Astrocyte of the cerebellum (primary cell): Measurements from ENCODE around the gene SOBP.

Experiments used
- DNase-seq: peaks from one replicate; pipeline ENCODE4 v3.0.0-alpha.2; 2011; ENCODE audit warnings: low read depth
- H3K4me3 ChIP-seq: 2 replicates; pipeline ENCODE4 v1.5.1; 2011; ENCODE audit warnings: mild to moderate bottlenecking, low read depth, low read length, moderate library complexity
- in situ Hi-C: cut with HindIII; loops from 2 replicates; pipeline ENCODE4 v1.10.0; 2017; ENCODE audit warnings: low sequenced_read_pairs
- TF ChIP-seq, protein P1 (sequence below): IDR thresholded peaks from 2 replicates; pipeline ENCODE4 v1.5.1; 2012; ENCODE audit warnings: low read length, low read depth, moderate library complexity, mild to moderate bottlenecking; ENCODE audit errors: missing control alignments

Gene SOBP

DNA sequence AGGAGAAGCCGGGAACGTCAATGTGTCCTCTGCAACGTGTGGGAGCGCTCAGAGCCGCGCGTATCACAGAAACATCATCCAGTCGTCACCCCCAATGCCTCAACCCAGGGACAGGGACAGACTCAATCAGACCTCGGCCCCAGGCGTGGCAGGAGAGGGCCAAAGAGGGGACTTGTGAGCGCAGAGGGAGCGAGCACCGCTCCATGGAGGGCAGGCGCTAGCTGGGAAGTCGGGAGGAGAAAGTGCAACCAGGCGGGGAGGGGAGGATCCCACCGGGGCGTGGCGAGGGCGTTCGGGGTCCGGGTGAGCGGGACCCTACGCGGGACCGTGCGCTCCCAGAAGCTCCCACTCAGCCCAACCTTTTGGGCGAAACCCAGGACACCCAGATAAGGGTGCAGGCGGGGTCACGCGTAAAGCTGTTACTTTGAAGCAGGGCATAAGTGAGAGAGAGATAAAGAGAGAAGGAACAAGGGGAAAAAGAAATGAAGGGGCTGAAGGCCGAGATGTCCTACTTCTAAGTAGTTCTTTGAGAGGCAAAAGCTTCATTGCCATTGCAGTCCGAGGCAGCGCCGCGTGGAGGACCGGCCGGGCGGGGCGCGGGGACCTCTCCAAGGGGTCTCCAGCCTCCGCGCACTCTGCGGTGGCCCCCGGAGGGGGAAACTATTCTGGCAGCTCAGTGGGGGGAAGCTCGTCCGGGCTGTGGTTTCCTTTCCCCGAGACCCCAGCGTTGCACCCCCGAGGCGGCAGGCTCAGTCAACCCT is 862 bp upstream of the SOBP start:
- TF ChIP-seq, protein P1, sequence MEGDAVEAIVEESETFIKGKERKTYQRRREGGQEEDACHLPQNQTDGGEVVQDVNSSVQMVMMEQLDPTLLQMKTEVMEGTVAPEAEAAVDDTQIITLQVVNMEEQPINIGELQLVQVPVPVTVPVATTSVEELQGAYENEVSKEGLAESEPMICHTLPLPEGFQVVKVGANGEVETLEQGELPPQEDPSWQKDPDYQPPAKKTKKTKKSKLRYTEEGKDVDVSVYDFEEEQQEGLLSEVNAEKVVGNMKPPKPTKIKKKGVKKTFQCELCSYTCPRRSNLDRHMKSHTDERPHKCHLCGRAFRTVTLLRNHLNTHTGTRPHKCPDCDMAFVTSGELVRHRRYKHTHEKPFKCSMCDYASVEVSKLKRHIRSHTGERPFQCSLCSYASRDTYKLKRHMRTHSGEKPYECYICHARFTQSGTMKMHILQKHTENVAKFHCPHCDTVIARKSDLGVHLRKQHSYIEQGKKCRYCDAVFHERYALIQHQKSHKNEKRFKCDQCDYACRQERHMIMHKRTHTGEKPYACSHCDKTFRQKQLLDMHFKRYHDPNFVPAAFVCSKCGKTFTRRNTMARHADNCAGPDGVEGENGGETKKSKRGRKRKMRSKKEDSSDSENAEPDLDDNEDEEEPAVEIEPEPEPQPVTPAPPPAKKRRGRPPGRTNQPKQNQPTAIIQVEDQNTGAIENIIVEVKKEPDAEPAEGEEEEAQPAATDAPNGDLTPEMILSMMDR = no peak
- H3K4me3 ChIP-seq = peak overlapping the region; percentile 60
- DNase-seq = no peak
- in situ Hi-C loops = no loop called here

DNA sequence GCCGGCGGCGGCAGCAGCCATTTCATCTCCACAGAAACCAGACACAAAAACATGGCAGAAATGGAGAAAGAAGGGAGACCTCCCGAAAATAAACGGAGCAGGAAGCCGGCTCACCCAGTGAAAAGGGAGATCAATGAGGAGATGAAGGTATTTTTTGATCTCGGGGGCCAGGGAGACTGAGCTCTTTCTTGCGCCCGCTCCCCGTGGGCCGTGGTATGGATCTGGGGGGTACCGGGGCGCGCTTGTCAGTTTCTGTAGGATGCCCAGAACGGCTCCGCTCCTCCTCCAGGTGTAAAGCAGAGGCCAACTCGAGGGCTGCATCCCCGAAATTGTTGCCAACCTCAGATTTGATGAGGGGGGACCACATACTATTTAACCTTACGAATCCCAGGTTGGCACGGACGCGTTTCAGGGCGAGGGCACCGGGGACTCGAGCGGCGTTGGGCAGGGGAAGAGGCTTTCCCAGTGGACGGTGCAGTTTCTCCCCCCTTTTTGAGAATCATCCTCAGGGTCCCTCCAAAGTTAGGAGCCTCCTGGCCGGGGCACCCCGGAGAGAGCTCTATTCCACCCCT is 735 bp downstream of the SOBP start:
- DNase-seq = no peak
- TF ChIP-seq, protein P1 = no peak

DNA sequence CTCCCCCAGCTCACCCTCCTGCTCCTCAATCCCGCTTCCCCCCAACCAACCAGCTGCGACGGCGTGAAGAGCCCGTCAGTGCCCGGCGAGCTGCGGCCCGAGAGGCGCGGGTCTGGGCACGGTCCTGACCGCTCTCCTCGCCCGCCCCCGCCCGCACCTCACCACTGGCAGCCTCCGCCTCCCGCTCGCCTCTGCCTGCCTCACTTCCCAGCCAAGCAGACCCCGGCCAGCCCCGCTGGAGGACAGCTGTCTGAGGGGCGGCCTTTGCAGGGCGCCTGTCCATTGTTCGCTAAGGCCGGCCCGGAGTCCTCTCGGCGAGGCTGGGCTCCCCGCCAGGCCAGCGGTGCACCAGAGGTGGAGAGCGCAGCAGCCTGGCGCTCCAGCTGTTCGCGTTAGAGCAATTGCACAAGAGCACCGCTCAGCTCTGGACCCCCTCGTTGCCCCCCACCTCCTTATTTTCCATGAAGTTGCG is 1.3 kb downstream of the SOBP start:
- in situ Hi-C loops = no loop called here
- peak overlapping the region; percentile 60 for H3K4me3 ChIP-seq
- DNase-seq = no peak
- TF ChIP-seq, protein P1 = no peak

More for the DNA sequence above, 735 bp downstream of the SOBP start:
- in situ Hi-C loops = no loop called here
- peak overlapping the region; percentile 60 for H3K4me3 ChIP-seq

DNA sequence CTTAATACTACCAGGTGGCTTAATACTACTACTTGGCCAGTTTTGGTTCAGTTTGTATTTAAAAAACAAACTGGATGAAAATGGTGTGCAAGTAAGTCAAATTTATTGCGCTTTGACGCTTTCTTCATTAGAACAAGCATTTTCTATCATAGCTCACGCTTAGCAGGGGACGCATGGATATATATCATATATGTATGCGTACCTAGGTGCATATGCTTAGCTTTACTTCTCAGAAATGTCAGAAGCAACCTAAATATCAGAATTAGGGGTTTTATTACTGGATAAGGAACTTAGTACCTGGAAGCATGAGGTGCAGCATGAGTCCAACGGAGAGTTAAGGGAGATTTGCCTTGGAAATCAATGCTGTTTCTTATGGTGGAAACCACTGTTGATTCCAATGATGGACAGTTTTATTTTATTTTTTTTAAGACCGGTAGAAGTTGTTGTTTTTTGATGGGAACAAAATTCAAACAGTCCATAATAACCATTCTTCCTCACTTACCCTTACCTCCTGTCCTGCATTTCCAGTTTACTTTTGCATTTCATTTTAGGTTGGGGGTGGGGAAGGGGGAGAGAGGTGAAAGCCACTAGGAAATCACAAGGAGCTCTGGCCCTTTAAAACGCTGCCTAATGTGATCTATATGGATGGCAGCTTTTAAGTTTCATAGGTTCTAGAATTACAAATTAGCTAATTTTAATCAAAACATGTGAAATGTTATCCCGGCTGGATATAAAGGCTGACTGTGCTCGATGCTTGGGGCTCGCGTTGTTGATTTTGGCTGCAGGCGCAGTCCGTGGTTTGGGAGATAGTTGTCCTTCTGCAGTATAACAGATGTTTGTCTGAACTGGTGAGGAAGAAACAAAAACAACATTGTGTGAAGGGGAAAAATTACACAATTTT is 2.1 kb downstream of the SOBP start:
- DNase-seq = peak; percentile 44
- TF ChIP-seq, protein P1 = no peak
- in situ Hi-C loops = no loop called here
- H3K4me3 ChIP-seq = peak overlapping the region; percentile 60

DNA sequence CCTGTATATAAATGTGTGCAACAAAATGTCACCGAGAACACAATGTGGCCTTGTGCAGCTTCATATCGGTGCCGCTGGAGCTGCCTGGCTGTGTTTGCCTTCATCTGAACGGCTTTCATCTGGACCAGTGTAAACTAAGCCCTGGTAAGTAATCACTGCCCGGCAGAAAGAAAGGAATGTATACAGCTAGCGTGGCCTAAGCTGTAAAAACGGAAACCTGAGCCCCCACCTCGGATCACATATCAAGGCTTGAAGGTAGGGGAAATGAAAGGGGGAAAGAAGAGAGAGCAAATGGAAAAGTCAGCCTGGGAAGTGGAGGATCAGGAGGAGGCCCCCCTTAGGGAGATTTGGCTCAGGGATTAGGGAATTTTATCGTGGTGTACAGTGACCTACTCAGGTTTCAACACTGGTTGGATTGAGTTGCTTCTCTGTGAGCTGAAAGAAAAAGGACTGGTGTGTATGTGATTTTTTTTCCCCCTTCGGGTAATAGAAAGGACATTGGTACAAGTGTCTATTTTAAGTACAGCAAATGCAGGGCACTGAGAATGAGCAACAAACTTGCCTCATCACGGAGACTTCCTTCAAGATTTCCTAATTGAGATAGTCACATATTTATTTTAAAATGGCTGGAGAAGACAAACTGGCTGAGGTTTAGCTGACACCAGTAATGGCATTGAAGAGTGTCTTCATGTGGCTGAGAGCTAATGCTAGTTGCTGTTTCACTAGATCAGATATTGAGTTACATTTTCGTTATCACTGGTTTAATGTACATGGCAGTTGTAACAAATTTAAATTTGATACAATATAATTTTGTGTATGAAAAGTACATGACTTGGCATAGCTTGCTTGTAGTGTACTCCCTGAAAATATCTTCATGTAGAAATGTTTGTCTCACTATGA is 3.5 kb downstream of the SOBP start:
- TF ChIP-seq, protein P1 = no peak
- in situ Hi-C loops = no loop called here
- DNase-seq = no peak
- no peak overlapping the region for H3K4me3 ChIP-seq

DNA sequence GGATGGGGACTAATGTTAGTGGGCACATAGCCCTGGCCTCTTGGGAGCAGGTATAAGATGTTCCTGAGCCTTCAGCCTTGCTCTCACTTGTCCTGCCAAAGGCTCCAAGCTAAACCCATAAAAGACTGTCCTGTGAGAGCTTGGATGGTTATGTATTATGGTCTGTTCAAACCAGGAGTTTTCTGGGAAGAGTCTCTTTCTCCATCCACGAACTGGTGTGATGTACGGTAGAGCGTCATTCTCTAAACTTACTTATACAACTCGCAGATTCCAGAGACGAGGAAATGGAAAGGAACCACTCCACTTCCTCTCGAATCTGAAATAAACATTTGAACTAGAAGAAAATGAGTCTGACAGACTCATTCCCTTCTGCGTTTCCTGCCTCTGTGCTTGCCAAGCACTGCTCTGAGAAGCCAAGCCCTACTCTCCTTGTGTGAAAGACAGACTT is 5.3 kb downstream of the SOBP start:
- TF ChIP-seq, protein P1 = no peak
- DNase-seq = no peak
- no peak overlapping the region for H3K4me3 ChIP-seq
- in situ Hi-C loops = no loop called here
